HG02588 (cell line): ENCODE results near the gene CENPS.
"Not testable (repeated sequence)": the region's sequence is repeated elsewhere in the genome, so short reads cannot be mapped to it uniquely, and the experiment has no call there.

Experiments used
- ATAC-seq: cut with Tn5 transposase; IDR thresholded peaks from one replicate; pipeline ENCODE4 v1.9.1; 2021; ENCODE audit warnings: mild to moderate bottlenecking, moderate library complexity; ENCODE audit not compliant: unreplicated experiment

Gene CENPS

GRCh38 chr1:10430216-10431069 lies at the start of gene CENPS:
CENPS (plus strand) TSS chr1:10430433; CDS start chr1:10430518, 85 bp downstream.
- peak; percentile 80 for ATAC-seq

GRCh38 chr1:10380594-10381275 lies 49.5 kb upstream of the CENPS start:
- no peak for ATAC-seq

GRCh38 chr1:10383630-10384029 lies 46.6 kb upstream of the CENPS start:
- ATAC-seq, result no peak

GRCh38 chr1:10384219-10384618 lies 46.0 kb upstream of the CENPS start:
- no peak for ATAC-seq

GRCh38 chr1:10386761-10387676 lies 43.2 kb upstream of the CENPS start:
- ATAC-seq, result no peak

- ATAC-seq, result no peak
Measured at GRCh38 chr1:10387677-10388386, 42.4 kb upstream of the CENPS start.

- no peak for ATAC-seq
Measured at GRCh38 chr1:10388387-10388715, 41.9 kb upstream of the CENPS start.

GRCh38 chr1:10389271-10389973 lies 40.8 kb upstream of the CENPS start:
- no peak for ATAC-seq

GRCh38 chr1:10396870-10397269 lies 33.4 kb upstream of the CENPS start:
- no peak for ATAC-seq

- no peak for ATAC-seq
Measured at GRCh38 chr1:10398278-10398733, 31.9 kb upstream of the CENPS start.

GRCh38 chr1:10398734-10399443 lies 31.3 kb upstream of the CENPS start, which contains the start of gene PGD:
PGD (plus strand) TSS chr1:10399064; CDS start chr1:10399118, 54 bp downstream.
- ATAC-seq, result peak; percentile 91

- ATAC-seq, result no peak
Measured at GRCh38 chr1:10399444-10399941, 30.7 kb upstream of the CENPS start.

- ATAC-seq, result no peak
Measured at GRCh38 chr1:10400013-10400412, 30.2 kb upstream of the CENPS start.

GRCh38 chr1:10401281-10401680 lies 29.0 kb upstream of the CENPS start:
- no peak for ATAC-seq

- no peak for ATAC-seq
Measured at GRCh38 chr1:10402729-10403274, 27.4 kb upstream of the CENPS start.

GRCh38 chr1:10407201-10407600 lies 23.0 kb upstream of the CENPS start:
- ATAC-seq, result no peak

GRCh38 chr1:10415211-10415930 lies 14.9 kb upstream of the CENPS start:
- ATAC-seq, result no peak

- not testable (repeated sequence) for ATAC-seq
Measured at GRCh38 chr1:10415967-10416366, 14.3 kb upstream of the CENPS start.
